ENCODE measurements around the gene TLK2.

Gene TLK2

GRCh38 chr17:62572488-62572887 lies 93.9 kb downstream of the TLK2 start:
- Mint-ChIP-seq H3K27ac (peak overlapping the region; percentile 93 to 97 (median 96)), H3K4me3 (no peak overlapping the region), H3K4me1 (peaks cover 13% of the 10 kb centered on the region), H3K27me3 (ENCODE audit: low read depth) (no peaks in the 10 kb centered on the region), H3K36me3 (ENCODE audit: low read depth) (peaks cover 63% of the 10 kb centered on the region), H3K9me3 (no peaks in the 10 kb centered on the region)
- TF ChIP-seq, protein P1, sequence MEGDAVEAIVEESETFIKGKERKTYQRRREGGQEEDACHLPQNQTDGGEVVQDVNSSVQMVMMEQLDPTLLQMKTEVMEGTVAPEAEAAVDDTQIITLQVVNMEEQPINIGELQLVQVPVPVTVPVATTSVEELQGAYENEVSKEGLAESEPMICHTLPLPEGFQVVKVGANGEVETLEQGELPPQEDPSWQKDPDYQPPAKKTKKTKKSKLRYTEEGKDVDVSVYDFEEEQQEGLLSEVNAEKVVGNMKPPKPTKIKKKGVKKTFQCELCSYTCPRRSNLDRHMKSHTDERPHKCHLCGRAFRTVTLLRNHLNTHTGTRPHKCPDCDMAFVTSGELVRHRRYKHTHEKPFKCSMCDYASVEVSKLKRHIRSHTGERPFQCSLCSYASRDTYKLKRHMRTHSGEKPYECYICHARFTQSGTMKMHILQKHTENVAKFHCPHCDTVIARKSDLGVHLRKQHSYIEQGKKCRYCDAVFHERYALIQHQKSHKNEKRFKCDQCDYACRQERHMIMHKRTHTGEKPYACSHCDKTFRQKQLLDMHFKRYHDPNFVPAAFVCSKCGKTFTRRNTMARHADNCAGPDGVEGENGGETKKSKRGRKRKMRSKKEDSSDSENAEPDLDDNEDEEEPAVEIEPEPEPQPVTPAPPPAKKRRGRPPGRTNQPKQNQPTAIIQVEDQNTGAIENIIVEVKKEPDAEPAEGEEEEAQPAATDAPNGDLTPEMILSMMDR (IDR thresholded peaks at IDR 0.05; ENCODE audit: unreplicated experiment in 3 of 3) = no peak

DNA sequence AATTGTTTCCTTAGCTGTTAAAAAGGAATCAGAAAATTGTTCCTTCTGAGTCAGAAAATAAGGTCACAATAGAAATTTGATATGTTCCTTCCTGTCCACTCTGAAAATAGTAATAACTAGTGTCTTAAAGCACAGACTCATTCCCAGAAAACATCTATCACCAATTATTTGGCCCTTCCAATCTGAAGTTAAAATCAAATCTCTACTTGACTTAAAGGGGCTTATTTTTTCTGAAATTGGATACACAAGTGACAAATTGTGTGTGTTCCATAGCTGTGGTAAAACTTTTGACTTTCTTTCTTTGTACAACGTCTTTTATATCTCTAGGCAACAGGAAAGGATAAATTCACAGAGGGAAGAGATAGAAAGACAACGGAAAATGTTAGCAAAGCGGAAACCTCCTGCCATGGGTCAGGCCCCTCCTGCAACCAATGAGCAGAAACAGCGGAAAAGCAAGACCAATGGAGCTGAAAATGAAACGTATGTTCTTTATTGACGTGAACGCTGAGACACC lies 94.3 kb downstream of the TLK2 start:
- Mint-ChIP-seq H3K27me3 (ENCODE audit: low read depth) (no peaks in the 10 kb centered on the region), H3K9me3 (no peaks in the 10 kb centered on the region), H3K4me1 (peaks cover 13% of the 10 kb centered on the region), H3K4me3 (peak overlapping the region; percentile 7 to 20 (median 12)), H3K36me3 (ENCODE audit: low read depth) (peaks cover 62% of the 10 kb centered on the region), H3K27ac (peak overlapping the region; percentile 93 to 97 (median 96))
- TF ChIP-seq, protein P1 (IDR thresholded peaks at IDR 0.05; ENCODE audit: unreplicated experiment in 3 of 3) = no peak

DNA sequence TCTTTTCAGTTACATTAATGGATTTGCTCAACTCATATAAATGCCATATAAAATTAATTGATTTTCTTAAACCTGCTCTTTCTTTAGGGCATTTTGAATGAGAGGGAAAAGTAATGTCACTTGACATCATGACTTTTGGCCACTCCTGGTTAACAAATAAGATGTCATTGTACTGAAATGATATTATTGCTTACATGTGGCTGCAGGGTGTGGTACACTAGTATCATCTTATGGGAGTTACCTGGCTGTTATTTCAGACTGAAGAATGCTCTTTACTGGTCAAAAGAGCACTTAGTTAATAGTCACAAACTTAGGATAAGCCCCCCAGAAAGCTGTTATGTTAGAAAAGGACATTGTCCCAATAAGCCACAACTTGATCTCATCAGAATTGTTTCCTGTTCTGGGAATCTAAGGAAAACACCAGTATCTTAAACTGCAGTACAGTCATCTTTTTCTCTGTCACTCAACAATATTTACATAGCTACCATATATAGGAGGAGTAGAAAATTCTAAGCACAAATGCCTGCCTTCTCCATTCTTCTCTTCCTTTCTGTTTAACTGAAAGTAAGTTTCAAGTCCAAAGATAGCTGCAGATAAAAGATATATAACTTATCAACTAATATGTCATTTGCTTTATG lies 95.0 kb downstream of the TLK2 start:
- H3K9me3 Mint-ChIP-seq = no peaks in the 10 kb centered on the region
- no peak overlapping the region for H3K4me3 Mint-ChIP-seq
- TF ChIP-seq, protein P1 (IDR thresholded peaks at IDR 0.05; ENCODE audit: unreplicated experiment in 3 of 3) = no peak
- H3K4me1 Mint-ChIP-seq = peaks cover 13% of the 10 kb centered on the region
- no peaks in the 10 kb centered on the region for H3K27me3 Mint-ChIP-seq (ENCODE audit: low read depth)
- peaks cover 66% of the 10 kb centered on the region for H3K36me3 Mint-ChIP-seq (ENCODE audit: low read depth)
- peak overlapping the region; percentile 93 to 97 (median 96) for H3K27ac Mint-ChIP-seq

- Mint-ChIP-seq H3K9me3 (no peaks in the 10 kb centered on the region), H3K4me1 (peaks cover 13% of the 10 kb centered on the region), H3K36me3 (ENCODE audit: low read depth) (peaks cover 64% of the 10 kb centered on the region), H3K27ac (no peak overlapping the region), H3K4me3 (no peak overlapping the region), H3K27me3 (ENCODE audit: low read depth) (no peaks in the 10 kb centered on the region)
- TF ChIP-seq, protein P1 (IDR thresholded peaks at IDR 0.05; ENCODE audit: unreplicated experiment in 3 of 3) = no peak
These were observed 97.8 kb downstream of the TLK2 start for GRCh38 chr17:62576382-62576781.

- TF ChIP-seq, protein P1 (IDR thresholded peaks at IDR 0.05; ENCODE audit: unreplicated experiment in 3 of 3) = no peak
- no peak overlapping the region for H3K27ac Mint-ChIP-seq
- no peaks in the 10 kb centered on the region for H3K9me3 Mint-ChIP-seq
- H3K4me3 Mint-ChIP-seq = no peak overlapping the region
- H3K4me1 Mint-ChIP-seq = no peaks in the 10 kb centered on the region
- no peaks in the 10 kb centered on the region for H3K27me3 Mint-ChIP-seq (ENCODE audit: low read depth)
- H3K36me3 Mint-ChIP-seq (ENCODE audit: low read depth) = peaks cover 76% of the 10 kb centered on the region
These were observed 100.3 kb downstream of the TLK2 start for GRCh38 chr17:62578757-62579487.

Data from nephron (organoid).